OCI-LY7 (cell line): ENCODE data around the gene CPNE1. TPM values are rescaled to one million over a fixed set of nuclear protein-coding genes. Genes with fewer than 3 reads are reported as not detected.

ENCODE experiments used
- BruUV-seq: library from RNA; stranded (reverse); fragments of 400-500 nt; replicated peaks from 2 replicates; lab custom pipeline; 2021; lab: Mats Ljungman, UMichigan
- CTCF ChIA-PET: fragments of 300-600 bp; sonication (Branson Sonifier 250); formaldehyde crosslinking; loops from one replicate; lab custom pipeline; 2022; ENCODE audit warnings: antibody characterized with exemption; ENCODE audit not compliant: unreplicated experiment; lab: Charles Lee
- POLR2A ChIA-PET: fragments of 300-600 bp; sonication (Branson Sonifier 250); formaldehyde crosslinking; loops from one replicate; lab custom pipeline; 2022; ENCODE audit warnings: antibody characterized with exemption; lab: Charles Lee
- DNase-seq: peaks from one replicate; pipeline ENCODE4 v3.0.0-alpha.2; 2015; ENCODE audit warnings: low spot score
- H2AFZ ChIP-seq: fragments of 200-600 bp; sonication (generic), shearing (Covaris generic); 2 replicates; pipeline ENCODE4 v1.6.1; 2014; ENCODE audit warnings: mild to moderate bottlenecking, antibody characterized with exemption, low read length, moderate library complexity
- H3K27ac ChIP-seq: fragments of 200-600 bp; sonication (generic); 2 replicates; pipeline ENCODE4 v1.5.1; 2014; ENCODE audit warnings: mixed run types, low read depth, mild to moderate bottlenecking, moderate library complexity, low read length, inconsistent platforms; ENCODE audit not compliant: poor library complexity, severe bottlenecking
- H3K36me3 ChIP-seq: fragments of 200-600 bp; sonication (generic); 2 replicates; pipeline ENCODE4 v1.6.1; 2014; ENCODE audit warnings: mild to moderate bottlenecking, antibody characterized with exemption, low read length, moderate library complexity, mixed read lengths; ENCODE audit not compliant: insufficient read depth
- H3K4me1 ChIP-seq: fragments of 200-600 bp; sonication (generic); 2 replicates; pipeline ENCODE4 v1.5.1; 2014; ENCODE audit warnings: mild to moderate bottlenecking, low read length; ENCODE audit not compliant: insufficient read depth, poor library complexity, severe bottlenecking
- H3K4me2 ChIP-seq: fragments of 200-600 bp; sonication (generic); 2 replicates; pipeline ENCODE4 v1.6.1; 2014; ENCODE audit warnings: mild to moderate bottlenecking, low read length
- H3K4me3 ChIP-seq: fragments of 200-600 bp; sonication (generic); 2 replicates; pipeline ENCODE4 v1.5.1; 2014; ENCODE audit warnings: mild to moderate bottlenecking, low read depth, low read length; ENCODE audit not compliant: poor library complexity, severe bottlenecking
- H3K79me2 ChIP-seq: fragments of 200-600 bp; sonication (generic); 2 replicates; pipeline ENCODE4 v1.6.1; 2016; ENCODE audit warnings: low read depth, mild to moderate bottlenecking, low read length, moderate library complexity, mixed read lengths; ENCODE audit not compliant: insufficient read depth
- H3K9me2 ChIP-seq: fragments of 200-600 bp; sonication (generic); 2 replicates; pipeline ENCODE4 v1.6.1; 2016; ENCODE audit warnings: mild to moderate bottlenecking, low read length, mixed read lengths; ENCODE audit not compliant: insufficient read depth
- H3K9me3 ChIP-seq: fragments of 200-600 bp; sonication (generic); 2 replicates; pipeline ENCODE4 v1.6.1; 2014; ENCODE audit warnings: mild to moderate bottlenecking, mixed run types, low read length, mixed read lengths
- H4K20me1 ChIP-seq: fragments of 200-600 bp; sonication (generic); 2 replicates; pipeline ENCODE4 v1.6.1; 2014; ENCODE audit warnings: mild to moderate bottlenecking, antibody characterized with exemption, low read length, moderate library complexity, mixed read lengths; ENCODE audit not compliant: insufficient read depth
- CTCF ChIP-seq: fragments of 200-600 bp; sonication (generic); conservative IDR thresholded peaks from 2 replicates; pipeline ENCODE4 v1.5.1; 2014; ENCODE audit warnings: mild to moderate bottlenecking, antibody characterized with exemption, low read length, moderate library complexity, mixed read lengths
- EZH2phosphoT487 ChIP-seq: fragments of 200-600 bp; sonication (generic); IDR thresholded peaks from 2 replicates; pipeline ENCODE4 v1.6.1; 2018; ENCODE audit warnings: low read depth, borderline replicate concordance, mild to moderate bottlenecking, mixed run types, antibody characterized with exemption, low read length, moderate library complexity, mixed read lengths
- intact Hi-C: fragments of 100-400 bp; cut with micrococcal nuclease; formaldehyde crosslinking; loops from one replicate; pipeline ENCODE4 v1.10.0; 2022; ENCODE audit not compliant: unreplicated experiment
- small RNA-seq: library from RNA; depleted of rRNA; stranded (forward); fragments of <200 nt; gene quantifications from one replicate; pipeline ENCODE3, GENCODE V24; 2014
- total RNA-seq, 2 experiments: library from RNA; depleted of rRNA in 1 of 2; stranded (reverse); fragments of >200 nt in 1 of 2; shearing (Covaris generic) in 1 of 2; gene quantifications; 2 replicates each; pipeline ENCODE4 v1.2.3, GENCODE V29; 2014 to 2022

CPNE1 gene
- total RNA-seq, 2 experiments from 2014 or later: 83.3 to 202 TPM

GRCh38 chr20:35576816-35577215 is 87.9 kb downstream of the CPNE1 start:
- TF ChIP-seq CTCF (no peak), EZH2phosphoT487 (no peak)
- H3K4me3 ChIP-seq: no peak overlapping the region
- CTCF ChIA-PET: no interaction called here
- no peaks in the 10 kb centered on the region for H3K36me3 ChIP-seq
- no peaks in the 10 kb centered on the region for H3K9me2 ChIP-seq
- no TSS peak for BruUV-seq
- no peaks in the 10 kb centered on the region for H3K79me2 ChIP-seq
- no peak overlapping the region for H3K4me2 ChIP-seq
- H3K27ac ChIP-seq: no peak overlapping the region
- H2AFZ ChIP-seq: no peak overlapping the region
- intact Hi-C loops: no loop called here
- POLR2A ChIA-PET: no interaction called here
- no peaks in the 10 kb centered on the region for H4K20me1 ChIP-seq
- H3K4me1 ChIP-seq: no peaks in the 10 kb centered on the region
- H3K9me3 ChIP-seq: peaks cover 5% of the 10 kb centered on the region; the same call in 1 of the 2 replicates
- no peak for DNase-seq

Small RNA genes within 50 kb of the gene (small RNA-seq; reads per million reads assigned to genes)
- gene RNU6-759P (not detected), gene RPL37P1 (not detected)

Other genes with a start within 250 kb of the CPNE1 start
- gene GDF5, start 226.7 kb downstream of the CPNE1 start, total RNA-seq (2014; rRNA removed; shearing (Covaris generic)): not detected in 2 replicates
- gene GDF5, start 226.7 kb downstream of the CPNE1 start, total RNA-seq (2022): not detected in 2 replicates
- 28.6 and 31.6 TPM in 2 replicates for gene CEP250, start 209.3 kb downstream of the CPNE1 start, total RNA-seq (2014; rRNA removed; shearing (Covaris generic))
- 68.9 and 74.4 TPM in 2 replicates for gene CEP250, start 209.3 kb downstream of the CPNE1 start, total RNA-seq (2022)
- not detected in 2 replicates for gene C20orf173, start 135.2 kb downstream of the CPNE1 start, total RNA-seq (2014; rRNA removed; shearing (Covaris generic))
- not detected in 2 replicates for gene C20orf173, start 135.2 kb downstream of the CPNE1 start, total RNA-seq (2022)
- 171 and 178 TPM in 2 replicates for gene ERGIC3, start 122.8 kb downstream of the CPNE1 start, total RNA-seq (2014; rRNA removed; shearing (Covaris generic))
- 170 and 177 TPM in 2 replicates for gene ERGIC3, start 122.8 kb downstream of the CPNE1 start, total RNA-seq (2022)
- 12.1 and 24.7 TPM in 2 replicates for gene SPAG4, start 49.1 kb downstream of the CPNE1 start, total RNA-seq (2014; rRNA removed; shearing (Covaris generic))
- 58.2 and 64.2 TPM in 2 replicates for gene SPAG4, start 49.1 kb downstream of the CPNE1 start, total RNA-seq (2022)
- 63.8 and 66.3 TPM in 2 replicates for gene RBM12, start within 50 bp of the CPNE1 start, total RNA-seq (2014; rRNA removed; shearing (Covaris generic))
- 152 and 160 TPM in 2 replicates for gene RBM12, start within 50 bp of the CPNE1 start, total RNA-seq (2022)
- 32.8 and 56.2 TPM in 2 replicates for gene NFS1, start 34.5 kb upstream of the CPNE1 start, total RNA-seq (2014; rRNA removed; shearing (Covaris generic))
- gene NFS1, start 34.5 kb upstream of the CPNE1 start, total RNA-seq (2022): 41.3 and 43.4 TPM in 2 replicates
- gene ROMO1, start 34.5 kb upstream of the CPNE1 start, total RNA-seq (2014; rRNA removed; shearing (Covaris generic)): 393 and 411 TPM in 2 replicates
- gene ROMO1, start 34.5 kb upstream of the CPNE1 start, total RNA-seq (2022): 109 and 164 TPM in 2 replicates
- 346 and 448 TPM in 2 replicates for gene RBM39, start 77.4 kb upstream of the CPNE1 start, total RNA-seq (2014; rRNA removed; shearing (Covaris generic))
- 429 and 431 TPM in 2 replicates for gene RBM39, start 77.4 kb upstream of the CPNE1 start, total RNA-seq (2022)
- 37.9 and 43.6 TPM in 2 replicates for gene PHF20, start 107.1 kb upstream of the CPNE1 start, total RNA-seq (2014; rRNA removed; shearing (Covaris generic))
- 47.8 and 51.4 TPM in 2 replicates for gene PHF20, start 107.1 kb upstream of the CPNE1 start, total RNA-seq (2022)